ENCODE measurements around the gene GSTM4. TPM values are rescaled to one million over a fixed set of nuclear protein-coding genes. Genes with fewer than 3 reads are reported as not detected.

Gene GSTM4
- total and polyA plus RNA-seq, 2 of the 8 experiments (the other 6 are each of a cell fraction or from before 2014, with no cell fraction given): 11.3 to 31.4 TPM

DNA sequence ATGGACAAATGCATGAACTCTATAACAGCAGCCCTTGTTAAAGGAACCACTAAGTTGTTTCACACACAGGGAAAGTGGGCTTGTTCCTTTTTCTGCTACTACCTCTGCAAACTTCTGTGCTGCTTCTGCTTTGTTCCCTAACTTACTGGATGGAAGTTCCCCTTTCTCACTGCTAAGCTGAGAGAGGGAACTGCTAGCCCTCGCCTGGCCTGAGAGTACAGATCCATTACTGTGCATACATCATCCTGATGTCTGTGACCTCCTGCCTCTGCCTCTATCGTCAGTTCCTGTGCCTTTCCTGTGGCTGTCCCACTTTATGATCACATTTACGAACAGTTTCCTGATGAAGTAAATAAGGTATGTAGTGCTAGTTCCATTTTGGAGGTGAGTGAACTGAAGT lies 40.0 kb upstream of the GSTM4 start:
- no peak overlapping the region for H4K91ac ChIP-seq (replicated peaks; ENCODE audit: insufficient read length, low read length)
- no peak overlapping the region for H3K4me2 ChIP-seq (ENCODE audit: insufficient read depth in 1 of 2, low read depth in 2 of 2, low read length in 2 of 2)
- H3K27me3 ChIP-seq (replicated peaks in 1 of 4; ENCODE audit: control insufficient read depth in 3 of 4, extremely low read depth in 1 of 4, insufficient read depth in 3 of 4, low read length in 3 of 4): no peaks in the 10 kb centered on the region
- no peaks in the 10 kb centered on the region for H4K20me1 ChIP-seq (replicated peaks in 1 of 2; ENCODE audit: control insufficient read depth in 1 of 2, insufficient read depth in 2 of 2, low read length in 2 of 2)
- H4K5ac ChIP-seq (ENCODE audit: insufficient read length, low read depth, low read length): no peak overlapping the region
- H2BK120ac ChIP-seq (replicated peaks; ENCODE audit: low read depth, low read length): no peak overlapping the region
- H2AFZ ChIP-seq (ENCODE audit: low read length): no peak overlapping the region
- no peak overlapping the region for H3K9ac ChIP-seq (replicated peaks in 1 of 4; ENCODE audit: extremely low read depth in 1 of 4, low read depth in 3 of 4, low read length in 3 of 4)
- H3K18ac ChIP-seq (ENCODE audit: extremely low read depth, low read length): no peak overlapping the region
- no peak overlapping the region for H3K27ac ChIP-seq (ENCODE audit: low read depth, low read length)
- H3K9me3 ChIP-seq (ENCODE audit: insufficient read depth in 2 of 2, low read depth in 1 of 2, low read length in 1 of 2): no peaks in the 10 kb centered on the region
- no peak overlapping the region for H3K4ac ChIP-seq (replicated peaks; ENCODE audit: insufficient read length, low read depth, low read length)
- WGBS, 2 experiments (ENCODE audit: extremely low coverage in 1 of 2, insufficient coverage in 1 of 2, insufficient read length in 1 of 2, insufficient replicate concordance in 2 of 2, low coverage in 1 of 2, low lambda C conversion rate in 2 of 2, missing lambda C conversion rate in 1 of 2): 87% methylated on average over 3 of the region's 3 CpGs; no CpG with 5 or more reads in 1 of the 2 experiments
- ChIA-PET CTCF (ENCODE audit: partially characterized antibody) (interaction anchor here (1.4 to 6.8 kb wide), 7 partner anchors 16 to 118 kb away, joined by 4 to 92 read pairs (median 16); no protein-coding TSS in a partner anchor), POLR2A (ENCODE audit: partially characterized antibody) (interaction anchor here (0.9 to 1.7 kb wide), 4 partner anchors 10 to 17 kb away, joined by 3 to 11 read pairs (median 4); no protein-coding TSS in a partner anchor)
- no peaks in the 10 kb centered on the region for H3K36me3 ChIP-seq (ENCODE audit: control insufficient read depth in 2 of 4, insufficient read depth in 4 of 4, low read length in 3 of 4)
- H3K56ac ChIP-seq (replicated peaks; ENCODE audit: insufficient read length, low read depth, low read length): no peak overlapping the region
- H2BK12ac ChIP-seq (ENCODE audit: low read depth, low read length): peak overlapping the region; percentile 29; the same call in 1 of the 2 replicates
- no peak overlapping the region for H3K23ac ChIP-seq (ENCODE audit: insufficient read length)
- H3K4me1 ChIP-seq (replicated peaks in 1 of 4; ENCODE audit: control insufficient read depth in 3 of 4, insufficient read depth in 4 of 4, low read length in 3 of 4): peaks cover 2 to 18% (median 8%) of the 10 kb centered on the region in 4 experiments; a peak in 6 of 7 replicates
- H3K79me2 ChIP-seq (ENCODE audit: control insufficient read depth in 1 of 2, insufficient read depth in 2 of 2, low read length in 2 of 2): peaks cover 0 to under 1% of the 10 kb centered on the region in 2 experiments; a peak in 1 of 4 replicates
- H3K79me1 ChIP-seq (ENCODE audit: low read depth, low read length): no peaks in the 10 kb centered on the region
- H2BK5ac ChIP-seq (ENCODE audit: low read depth, low read length): no peak overlapping the region
- no peak overlapping the region for H3K4me3 ChIP-seq (ENCODE audit: extremely low read depth in 1 of 4, insufficient read depth in 2 of 4, low read depth in 3 of 4, low read length in 4 of 4)
- H2BK15ac ChIP-seq (ENCODE audit: low read length): no peak overlapping the region
- 0 out of 2 replicates have a peak overlapping the region, but pooled peaks have one; percentile 33 for H2AK5ac ChIP-seq (ENCODE audit: low read depth, low read length)
- H3K14ac ChIP-seq (ENCODE audit: insufficient read length): no peak overlapping the region
- FAIRE-seq (no peak), DNase-seq (ENCODE audit: low read depth in 1 of 2, low spot score in 2 of 2) (no peak)
- no peak overlapping the region for H2BK20ac ChIP-seq (ENCODE audit: low read length)
- H3K23me2 ChIP-seq (ENCODE audit: low read depth, low read length): peaks cover 14% of the 10 kb centered on the region
- no peak overlapping the region for H4K8ac ChIP-seq (ENCODE audit: extremely low read depth, insufficient read depth, low read length)
- TF ChIP-seq CBX5 (IDR thresholded peaks at IDR 0.05; ENCODE audit: low read depth, low read length) (no peak), SAP30 (IDR thresholded peaks at IDR 0.05; ENCODE audit: insufficient read depth, insufficient replicate concordance, low read length) (no peak), ZNF274 (IDR thresholded peaks at IDR 0.05; ENCODE audit: borderline replicate concordance, extremely low read depth, low read length) (no peak), CBX8 (IDR thresholded peaks at IDR 0.05; ENCODE audit: borderline replicate concordance, low read depth, low read length) (no peak), CREB1 (IDR thresholded peaks at IDR 0.05) (no peak), JUN (IDR thresholded peaks at IDR 0.05; ENCODE audit: low read depth, low read length) (no peak), SP2 (IDR thresholded peaks at IDR 0.05; ENCODE audit: low read length) (no peak), FOSL1 (IDR thresholded peaks at IDR 0.05; ENCODE audit: insufficient read depth, low read depth, low read length) (no peak), TAF1 (IDR thresholded peaks at IDR 0.05; ENCODE audit: low read depth, low read length) (no peak), TAF7 (optimal IDR thresholded peaks at IDR 0.05; ENCODE audit: borderline replicate concordance, low read depth, low read length) (no peak), SP1 (IDR thresholded peaks at IDR 0.05; ENCODE audit: low read depth, low read length) (no peak), BCL11A (IDR thresholded peaks at IDR 0.05; ENCODE audit: low read depth in 2 of 2, low read length in 2 of 2) (no peak), SP4 (IDR thresholded peaks at IDR 0.05; ENCODE audit: low read length) (no peak)
- TF ChIP-seq, protein P1, sequence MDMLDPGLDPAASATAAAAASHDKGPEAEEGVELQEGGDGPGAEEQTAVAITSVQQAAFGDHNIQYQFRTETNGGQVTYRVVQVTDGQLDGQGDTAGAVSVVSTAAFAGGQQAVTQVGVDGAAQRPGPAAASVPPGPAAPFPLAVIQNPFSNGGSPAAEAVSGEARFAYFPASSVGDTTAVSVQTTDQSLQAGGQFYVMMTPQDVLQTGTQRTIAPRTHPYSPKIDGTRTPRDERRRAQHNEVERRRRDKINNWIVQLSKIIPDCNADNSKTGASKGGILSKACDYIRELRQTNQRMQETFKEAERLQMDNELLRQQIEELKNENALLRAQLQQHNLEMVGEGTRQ (IDR thresholded peaks at IDR 0.05; ENCODE audit: low read length): no peak
